ENCODE results near the gene SLC10A3. TPM values are rescaled to one million over a fixed set of nuclear protein-coding genes. Genes with fewer than 3 reads are reported as not detected.

The SLC10A3 gene
- total RNA-seq, 4 donors from 2014 or later = 11.6 to 19.8 (median 16.5) TPM

DNA sequence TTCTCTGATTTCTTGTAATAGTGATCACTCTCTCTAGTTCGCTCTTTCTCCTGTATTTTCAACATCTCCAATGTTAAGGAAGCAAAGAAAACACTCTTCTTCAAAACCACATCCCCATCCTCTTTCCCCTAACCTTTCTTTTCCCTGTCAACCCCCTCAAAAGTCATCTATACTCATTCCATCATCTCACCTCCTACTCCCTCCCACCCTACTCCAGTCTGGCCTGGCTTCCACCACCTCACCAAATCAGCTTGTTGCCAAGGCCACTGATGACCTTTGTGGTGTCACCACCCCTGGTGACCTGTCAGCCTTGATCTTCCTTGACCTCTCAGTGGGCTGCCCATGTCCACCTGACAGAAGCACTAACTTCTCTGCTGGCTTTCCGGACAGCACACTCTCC lies 23.3 kb upstream of the SLC10A3 start:
- H3K4me3 ChIP-seq = no peak overlapping the region
- H3K27me3 ChIP-seq = no peaks in the 10 kb centered on the region
- H3K9me3 ChIP-seq = no peaks in the 10 kb centered on the region
- DNase-seq = no peak
- peaks cover 0 to 11% (median 0%) of the 10 kb centered on the region in 4 donors for H3K4me1 ChIP-seq
- no peak overlapping the region for H3K27ac ChIP-seq
- no peaks in the 10 kb centered on the region for H3K36me3 ChIP-seq
- TF ChIP-seq, protein P1, sequence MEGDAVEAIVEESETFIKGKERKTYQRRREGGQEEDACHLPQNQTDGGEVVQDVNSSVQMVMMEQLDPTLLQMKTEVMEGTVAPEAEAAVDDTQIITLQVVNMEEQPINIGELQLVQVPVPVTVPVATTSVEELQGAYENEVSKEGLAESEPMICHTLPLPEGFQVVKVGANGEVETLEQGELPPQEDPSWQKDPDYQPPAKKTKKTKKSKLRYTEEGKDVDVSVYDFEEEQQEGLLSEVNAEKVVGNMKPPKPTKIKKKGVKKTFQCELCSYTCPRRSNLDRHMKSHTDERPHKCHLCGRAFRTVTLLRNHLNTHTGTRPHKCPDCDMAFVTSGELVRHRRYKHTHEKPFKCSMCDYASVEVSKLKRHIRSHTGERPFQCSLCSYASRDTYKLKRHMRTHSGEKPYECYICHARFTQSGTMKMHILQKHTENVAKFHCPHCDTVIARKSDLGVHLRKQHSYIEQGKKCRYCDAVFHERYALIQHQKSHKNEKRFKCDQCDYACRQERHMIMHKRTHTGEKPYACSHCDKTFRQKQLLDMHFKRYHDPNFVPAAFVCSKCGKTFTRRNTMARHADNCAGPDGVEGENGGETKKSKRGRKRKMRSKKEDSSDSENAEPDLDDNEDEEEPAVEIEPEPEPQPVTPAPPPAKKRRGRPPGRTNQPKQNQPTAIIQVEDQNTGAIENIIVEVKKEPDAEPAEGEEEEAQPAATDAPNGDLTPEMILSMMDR (IDR thresholded peaks at IDR 0.05) = no peak
- TF ChIP-seq POLR2A (IDR thresholded peaks at IDR 0.05) = no peak

DNA sequence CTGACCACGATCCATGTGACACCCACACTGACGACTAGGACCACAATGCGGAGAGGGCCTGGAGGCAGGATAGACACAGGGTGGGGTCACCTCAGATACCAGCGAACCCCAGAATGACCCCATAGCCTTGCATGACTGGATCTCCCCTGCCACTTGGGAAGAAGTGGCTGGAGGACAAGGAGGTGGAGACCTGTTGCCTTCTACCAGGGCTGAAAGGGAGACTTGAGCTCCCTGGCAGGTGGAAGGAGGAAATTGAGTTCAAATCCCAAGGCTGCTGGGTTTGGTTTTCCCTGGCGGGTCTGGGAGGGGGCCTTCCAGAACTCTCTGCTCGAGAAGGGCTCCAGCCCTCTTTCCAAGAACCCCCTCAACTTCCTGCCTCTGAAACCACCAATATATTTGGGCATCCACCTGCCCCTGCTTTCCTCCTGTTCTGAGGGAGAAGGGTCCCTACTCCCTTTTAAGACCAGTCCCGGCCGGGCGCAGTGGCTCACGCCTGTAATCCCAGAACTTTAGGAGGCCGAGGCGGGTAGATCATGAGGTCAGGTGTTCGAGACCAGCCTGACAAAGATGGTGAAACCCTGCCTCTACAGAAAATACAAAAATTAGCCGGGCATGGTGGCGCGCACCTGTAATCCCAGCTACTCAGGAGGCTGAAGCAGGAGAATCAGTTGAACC lies 22.6 kb upstream of the SLC10A3 start:
- Histone ChIP-seq H3K27ac (no peak overlapping the region), H3K36me3 (no peaks in the 10 kb centered on the region), H3K27me3 (no peaks in the 10 kb centered on the region), H3K4me1 (peaks cover 0 to 11% (median 0%) of the 10 kb centered on the region in 4 donors), H3K9me3 (no peaks in the 10 kb centered on the region), H3K4me3 (no peak overlapping the region)
- no peak for TF ChIP-seq POLR2A (IDR thresholded peaks at IDR 0.05)
- TF ChIP-seq, protein P1 (IDR thresholded peaks at IDR 0.05) = no peak
- no peak for DNase-seq

DNA sequence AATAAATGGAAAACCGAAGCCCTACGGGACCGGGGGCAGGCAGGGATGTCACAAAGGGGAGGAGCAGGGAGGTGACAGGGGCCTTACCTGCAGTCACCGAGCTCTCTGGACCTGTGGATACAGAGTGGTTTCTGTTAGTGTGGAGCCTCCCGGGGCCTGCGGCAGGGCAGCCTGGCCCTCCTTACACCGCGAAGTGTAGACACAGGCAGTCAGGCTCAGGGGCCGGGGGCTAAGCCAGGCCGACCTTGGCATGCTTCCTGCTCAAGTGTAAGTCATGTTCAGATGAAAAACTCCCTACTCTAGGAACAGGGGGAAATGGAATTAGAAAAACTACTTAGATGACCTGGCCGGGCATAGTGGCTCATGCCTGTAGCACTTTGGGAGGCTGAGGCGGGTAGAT lies 21.3 kb upstream of the SLC10A3 start:
- H3K4me1 ChIP-seq = peaks cover 0 to under 1% (median 0%) of the 10 kb centered on the region in 4 donors
- peaks cover 0 to 10% (median 0%) of the 10 kb centered on the region in 3 donors for H3K36me3 ChIP-seq
- H3K4me3 ChIP-seq = no peak overlapping the region
- no peak for DNase-seq
- no peak for TF ChIP-seq POLR2A (IDR thresholded peaks at IDR 0.05)
- TF ChIP-seq, protein P1 (IDR thresholded peaks at IDR 0.05) = no peak
- no peaks in the 10 kb centered on the region for H3K9me3 ChIP-seq
- no peaks in the 10 kb centered on the region for H3K27me3 ChIP-seq
- no peak overlapping the region for H3K27ac ChIP-seq

DNA sequence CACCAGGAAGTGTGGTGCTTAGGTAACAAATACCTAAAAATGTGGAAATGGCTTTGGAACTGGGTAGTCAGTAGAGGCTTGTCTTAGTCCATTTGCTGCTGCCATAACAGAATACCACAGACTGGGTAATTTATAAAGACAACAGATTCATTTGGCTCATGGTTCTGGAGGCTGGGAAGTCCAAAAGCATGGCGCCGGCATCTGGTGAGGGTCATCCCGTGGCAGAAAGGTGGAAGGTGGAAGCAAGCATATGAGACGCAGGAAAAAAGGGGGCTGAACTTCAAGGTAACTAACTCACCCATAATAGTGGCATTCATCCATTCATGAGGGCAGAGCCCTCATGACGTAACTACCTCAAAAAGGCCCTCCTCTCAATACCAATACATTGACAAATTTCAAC lies 19.0 kb upstream of the SLC10A3 start:
- Histone ChIP-seq H3K9me3 (no peaks in the 10 kb centered on the region), H3K36me3 (peaks cover 0 to 10% (median 0%) of the 10 kb centered on the region in 3 donors), H3K27me3 (no peaks in the 10 kb centered on the region), H3K4me1 (no peaks in the 10 kb centered on the region), H3K4me3 (no peak overlapping the region), H3K27ac (no peak overlapping the region)
- TF ChIP-seq POLR2A (IDR thresholded peaks at IDR 0.05) = no peak
- TF ChIP-seq, protein P1 (IDR thresholded peaks at IDR 0.05) = no peak
- DNase-seq = no peak

DNA sequence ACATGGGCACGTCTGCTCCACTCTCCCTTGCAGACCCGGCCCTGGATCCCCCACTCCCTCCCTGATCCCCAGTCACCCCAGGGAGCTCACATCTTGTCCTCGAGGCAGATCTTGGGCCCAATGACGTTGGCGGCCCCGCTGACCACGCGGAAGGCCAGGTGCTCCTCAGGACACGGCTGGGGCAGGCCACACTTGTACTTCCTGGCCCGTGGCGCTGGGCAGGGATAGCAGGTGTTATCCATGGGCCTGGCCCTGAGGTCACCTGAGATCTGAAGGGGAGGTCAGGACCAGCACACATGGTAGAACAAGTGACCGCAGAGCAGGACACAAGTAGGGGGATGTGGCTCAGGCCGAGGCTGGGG lies 17.9 kb upstream of the SLC10A3 start:
- TF ChIP-seq, protein P1 (IDR thresholded peaks at IDR 0.05) = no peak
- no peak for TF ChIP-seq POLR2A (IDR thresholded peaks at IDR 0.05)
- H3K4me1 ChIP-seq = no peaks in the 10 kb centered on the region
- H3K36me3 ChIP-seq = peaks cover 0 to 10% (median 0%) of the 10 kb centered on the region in 3 donors
- no peak overlapping the region for H3K4me3 ChIP-seq
- no peak overlapping the region for H3K27ac ChIP-seq
- H3K27me3 ChIP-seq = no peaks in the 10 kb centered on the region
- DNase-seq = no peak
- H3K9me3 ChIP-seq = no peaks in the 10 kb centered on the region
